Mesothelial cell of epicardium (in vitro differentiated cells): ENCODE results near the gene AFF2. TPM values are rescaled to one million over a fixed set of nuclear protein-coding genes. Genes with fewer than 3 reads are reported as not detected.

Experiments used
- DNase-seq, 2 experiments: peaks; one replicate each; pipeline ENCODE4 v3.0.0; 2021; ENCODE audit warnings: low spot score in 2 of 2; ENCODE audit not compliant: unreplicated experiment in 2 of 2
- H3K27ac Mint-ChIP-seq: 2 replicates; pipeline ENCODE4 v1.8.0; 2021; ENCODE audit warnings: mixed read lengths
- H3K27me3 Mint-ChIP-seq: 2 replicates; pipeline ENCODE4 v1.8.0; 2021; ENCODE audit warnings: low read depth, mixed read lengths
- H3K36me3 Mint-ChIP-seq: 2 replicates; pipeline ENCODE4 v1.8.0; 2021; ENCODE audit warnings: mixed read lengths
- H3K4me1 Mint-ChIP-seq: 2 replicates; pipeline ENCODE4 v1.8.0; 2021; ENCODE audit warnings: mixed read lengths
- H3K4me3 Mint-ChIP-seq: 2 replicates; pipeline ENCODE4 v1.8.0; 2021; ENCODE audit warnings: mild to moderate bottlenecking, moderate library complexity, mixed read lengths
- H3K9me3 Mint-ChIP-seq: 2 replicates; pipeline ENCODE4 v1.8.0; 2021; ENCODE audit warnings: mixed read lengths
- CTCF ChIP-seq: fragments of 200-600 bp; sonication (generic); IDR thresholded peaks from one replicate; pipeline ENCODE4 v1.5.0; 2021; ENCODE audit warnings: antibody characterized with exemption; ENCODE audit not compliant: unreplicated experiment
- total RNA-seq: library from RNA; stranded (reverse); gene quantifications from 3 replicates; pipeline ENCODE4 v1.2.1, GENCODE V29; 2021

The AFF2 gene
- total RNA-seq, 1 donor from 2014 or later = 5.8 TPM

- H3K4me3 Mint-ChIP-seq = no peak overlapping the region
- H3K4me1 Mint-ChIP-seq = peaks cover 3% of the 10 kb centered on the region
- H3K36me3 Mint-ChIP-seq = no peaks in the 10 kb centered on the region
- no peak for TF ChIP-seq CTCF
- peaks cover 19% of the 10 kb centered on the region for H3K9me3 Mint-ChIP-seq
- H3K27ac Mint-ChIP-seq = no peak overlapping the region
- H3K27me3 Mint-ChIP-seq = peaks cover 25% of the 10 kb centered on the region
- no peak for DNase-seq
Observed at GRCh38 chrX:149010013-149010852, 509.8 kb downstream of the AFF2 start.

- Mint-ChIP-seq H3K36me3 (no peaks in the 10 kb centered on the region), H3K9me3 (peaks cover 19% of the 10 kb centered on the region), H3K27ac (no peak overlapping the region), H3K4me3 (no peak overlapping the region), H3K27me3 (peaks cover 25% of the 10 kb centered on the region), H3K4me1 (peaks cover 3% of the 10 kb centered on the region)
- no peak for DNase-seq
- no peak for TF ChIP-seq CTCF
Observed at GRCh38 chrX:149010853-149011224, 510.4 kb downstream of the AFF2 start.

GRCh38 chrX:149013081-149013480 is 512.7 kb downstream of the AFF2 start:
- Mint-ChIP-seq H3K9me3 (peaks cover 20% of the 10 kb centered on the region), H3K36me3 (no peaks in the 10 kb centered on the region), H3K27me3 (peaks cover 25% of the 10 kb centered on the region), H3K4me1 (peaks cover 3% of the 10 kb centered on the region), H3K27ac (no peak overlapping the region), H3K4me3 (no peak overlapping the region)
- TF ChIP-seq CTCF = no peak
- DNase-seq = no peak

- TF ChIP-seq CTCF = no peak
- Mint-ChIP-seq H3K4me3 (no peak overlapping the region), H3K9me3 (peaks cover 50% of the 10 kb centered on the region), H3K36me3 (no peaks in the 10 kb centered on the region), H3K27ac (no peak overlapping the region), H3K4me1 (no peaks in the 10 kb centered on the region), H3K27me3 (peaks cover under 1% of the 10 kb centered on the region)
- DNase-seq = no peak
Observed at GRCh38 chrX:149021159-149021558, 520.7 kb downstream of the AFF2 start.

GRCh38 chrX:149022485-149022884 is 522.1 kb downstream of the AFF2 start:
- H3K9me3 Mint-ChIP-seq = peaks cover 50% of the 10 kb centered on the region

More at GRCh38 chrX:149022485-149022884, 522.1 kb downstream of the AFF2 start:
- no peaks in the 10 kb centered on the region for H3K27me3 Mint-ChIP-seq
- H3K4me1 Mint-ChIP-seq = no peaks in the 10 kb centered on the region
- TF ChIP-seq CTCF = no peak
- H3K27ac Mint-ChIP-seq = no peak overlapping the region
- H3K4me3 Mint-ChIP-seq = no peak overlapping the region
- DNase-seq = no peak
- H3K36me3 Mint-ChIP-seq = no peaks in the 10 kb centered on the region
